Endothelial cell of umbilical vein (primary cell): Measurements from ENCODE around the gene OSBP2. TPM values are rescaled to one million over a fixed set of nuclear protein-coding genes. Genes with fewer than 3 reads are reported as not detected.

Source experiments
- BruUV-seq: library from RNA; stranded (reverse); fragments of 400-500 nt; replicated peaks from 2 replicates; lab custom pipeline; 2021; lab: Mats Ljungman, UMichigan
- CTCF ChIA-PET: fragments of 300-600, 350-600 bp; sonication (Branson Sonifier 250); formaldehyde crosslinking; loops from one replicate; lab custom pipeline; 2021; ENCODE audit warnings: antibody characterized with exemption, inconsistent platforms; lab: Charles Lee
- POLR2A ChIA-PET: fragments of 300-600, 350-600 bp; sonication (Branson Sonifier 250); formaldehyde crosslinking; loops from one replicate; lab custom pipeline; 2021; ENCODE audit warnings: antibody characterized with exemption, inconsistent platforms; lab: Charles Lee
- DNase-seq: peaks from one replicate; pipeline ENCODE4 v3.0.0-alpha.2; 2011; ENCODE audit warnings: low read depth, low spot score
- FAIRE-seq: peaks from 2 replicates; lab custom pipeline; 2011; peaks lifted over from hg19 to GRCh38; lab: Jason Lieb, UNC
- H2AFZ ChIP-seq: 2 replicates; pipeline ENCODE4 v1.6.0; 2012; ENCODE audit warnings: low read depth, low read length, control low read depth, inconsistent platforms
- H3K27ac ChIP-seq: 2 replicates; pipeline ENCODE4 v1.5.1; 2011; ENCODE audit warnings: low read depth, mild to moderate bottlenecking, control low read depth, low read length, moderate library complexity; ENCODE audit not compliant: insufficient read depth
- H3K27me3 ChIP-seq, 2 experiments: 2 replicates each; pipeline versions ENCODE4 v1.6.0 to v1.6.1; 2011; ENCODE audit warnings: low read length in 2 of 2, mixed read lengths in 1 of 2; ENCODE audit not compliant: control insufficient read depth in 2 of 2, insufficient read depth in 2 of 2
- H3K36me3 ChIP-seq, 2 experiments: 2 replicates in 1 of 2; 3 replicates in 1 of 2; pipeline ENCODE4 v1.5.1; 2011; ENCODE audit warnings: low read length in 2 of 2, mild to moderate bottlenecking in 1 of 2, moderate library complexity in 1 of 2; ENCODE audit not compliant: control insufficient read depth in 2 of 2, insufficient read depth in 2 of 2; ENCODE audit errors: extremely low read depth in 1 of 2
- H3K4me1 ChIP-seq: 3 replicates; pipeline ENCODE4 v1.5.1; 2011; ENCODE audit warnings: mild to moderate bottlenecking, low read length; ENCODE audit not compliant: control insufficient read depth, insufficient read depth; ENCODE audit errors: extremely low read depth
- H3K4me2 ChIP-seq: 2 replicates; pipeline ENCODE4 v1.6.1; 2011; ENCODE audit warnings: low read length, control low read depth, mixed read lengths; ENCODE audit not compliant: insufficient read depth
- H3K4me3 ChIP-seq, 3 experiments: fragments of 200-600 bp in 1 of 3; sonication (generic), shearing (Covaris generic) in 1 of 3; replicated peaks in 1 of 3; 2 replicates each; pipeline ENCODE4 v1.5.1; 2011 to 2016; ENCODE audit warnings: control low read depth in 3 of 3, low read length in 3 of 3, mild to moderate bottlenecking in 2 of 3, inconsistent platforms in 1 of 3, low read depth in 1 of 3, moderate library complexity in 1 of 3; ENCODE audit not compliant: insufficient read depth in 1 of 3
- H3K79me2 ChIP-seq: 2 replicates; pipeline ENCODE4 v1.6.0; 2012; ENCODE audit warnings: low read length, inconsistent platforms; ENCODE audit not compliant: control insufficient read depth, insufficient read depth
- H3K9ac ChIP-seq: replicated peaks from 2 replicates; pipeline ENCODE3; 2011; ENCODE audit warnings: low read length, control low read depth; ENCODE audit not compliant: insufficient read depth; ENCODE audit errors: extremely low read depth
- H3K9me1 ChIP-seq: replicated peaks from 3 replicates; pipeline ENCODE4 v1.6.0; 2011; ENCODE audit warnings: mild to moderate bottlenecking, low read length; ENCODE audit not compliant: control insufficient read depth, insufficient read depth; ENCODE audit errors: extremely low read depth
- H3K9me3 ChIP-seq: replicated peaks from 2 replicates; pipeline ENCODE4 v1.5.1; 2012; ENCODE audit warnings: low read length, inconsistent platforms; ENCODE audit not compliant: control insufficient read depth, insufficient read depth
- H4K20me1 ChIP-seq: replicated peaks from 2 replicates; pipeline ENCODE3; 2011; ENCODE audit warnings: mild to moderate bottlenecking, low read length; ENCODE audit not compliant: control insufficient read depth, insufficient read depth; ENCODE audit errors: extremely low read depth
- FOS ChIP-seq: IDR thresholded peaks from 2 replicates; pipeline ENCODE4 v1.6.1; 2011; ENCODE audit warnings: mild to moderate bottlenecking, low read length, moderate library complexity, borderline replicate concordance; ENCODE audit not compliant: insufficient read depth
- GATA2 ChIP-seq: IDR thresholded peaks from 2 replicates; pipeline ENCODE4 v1.7.0; 2011; ENCODE audit warnings: low read depth, mild to moderate bottlenecking, moderate library complexity, mixed read lengths, low read length; ENCODE audit not compliant: insufficient read length, insufficient read depth
- JUN ChIP-seq: IDR thresholded peaks from 2 replicates; pipeline ENCODE4 v1.6.1; 2011; ENCODE audit warnings: borderline replicate concordance, low read depth; ENCODE audit not compliant: insufficient read length, insufficient read depth
- POLR2A ChIP-seq: IDR thresholded peaks from 2 replicates; pipeline ENCODE4 v1.6.1; 2012; ENCODE audit warnings: low read depth, mild to moderate bottlenecking, control low read depth, low read length
- POLR2AphosphoS5 ChIP-seq: IDR thresholded peaks from 2 replicates; pipeline ENCODE4 v1.6.1; 2012; ENCODE audit warnings: low read depth, mild to moderate bottlenecking, control low read depth, low read length, moderate library complexity; ENCODE audit not compliant: insufficient read depth
- dilution Hi-C: fragments of 300-500 bp; cut with MboI; formaldehyde crosslinking; loops from one replicate; pipeline ENCODE4 v1.15.0; 2019; ENCODE audit warnings: low sequenced_read_pairs; ENCODE audit not compliant: extremely low pct_ligation_motif_present
- intact Hi-C: fragments of 100-400 bp; cut with micrococcal nuclease; formaldehyde crosslinking; loops from one replicate; pipeline ENCODE4 v1.10.0; 2022
- polyA plus RNA-seq, 4 experiments: library from polyadenylated mRNA; depleted of rRNA in 3 of 4; stranded (reverse) in 3 of 4; unstranded in 1 of 4; fragments of >200 nt; gene quantifications; 2 replicates each; pipeline versions ENCODE4 v1.2.1 to v1.2.3, GENCODE V29; 2011 to 2012; ENCODE audit warnings: missing spikeins in 1 of 4
- total RNA-seq: library from RNA; stranded (reverse); gene quantifications from 2 replicates; pipeline ENCODE4 v1.2.3, GENCODE V29; 2021
- TF ChIP-seq, protein P1 (sequence below): IDR thresholded peaks from 2 replicates; pipeline ENCODE4 v1.6.1; 2011; ENCODE audit not compliant: insufficient read depth, insufficient read length
- TF ChIP-seq, protein P2 (sequence below), 2 donors: IDR thresholded peaks; 1 replicate in 1 of 2; 2 replicates in 1 of 2; pipeline ENCODE4 v1.5.1; 2011; ENCODE audit warnings: low read length in 2 of 2, mild to moderate bottlenecking in 2 of 2, moderate library complexity in 2 of 2, control low read depth in 1 of 2, inconsistent platforms in 1 of 2, low read depth in 1 of 2; ENCODE audit not compliant: insufficient read depth in 1 of 2; ENCODE audit errors: extremely low read depth in 1 of 2

The OSBP2 gene
- total and polyA plus RNA-seq, 2 donors (not counting 3 experiments of a cell fraction or from before 2014, with no cell fraction given) = 4.1 to 7.5 TPM

DNA sequence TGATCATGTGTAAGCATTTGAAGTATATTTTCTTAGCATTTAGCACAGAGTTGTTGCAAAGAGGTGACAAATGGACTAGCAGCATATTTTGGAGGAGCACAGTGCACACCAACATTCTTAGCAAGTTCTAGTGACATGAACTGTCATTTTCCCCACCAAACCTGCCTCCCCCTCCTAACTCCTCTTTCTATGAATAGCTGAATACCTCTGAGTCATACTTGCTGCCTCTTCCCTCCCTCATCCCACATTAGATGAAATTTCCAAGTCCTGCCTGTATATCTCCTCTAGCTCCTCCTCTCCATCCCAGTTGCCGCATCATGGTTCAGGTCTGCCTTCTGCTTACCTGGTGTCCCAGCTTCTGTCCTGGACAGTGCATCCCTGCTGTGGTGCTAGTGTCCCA, 7.2 kb downstream of the OSBP2 start:
- intact Hi-C loops = no loop called here
- Histone ChIP-seq H4K20me1 (no peaks in the 10 kb centered on the region), H3K36me3 (no peaks in the 10 kb centered on the region), H3K4me2 (no peak overlapping the region), H3K27me3 (no peaks in the 10 kb centered on the region), H3K4me1 (no peaks in the 10 kb centered on the region), H3K4me3 (no peak overlapping the region), H3K79me2 (no peaks in the 10 kb centered on the region), H2AFZ (no peak overlapping the region), H3K27ac (no peak overlapping the region), H3K9me3 (no peaks in the 10 kb centered on the region), H3K9me1 (no peaks in the 10 kb centered on the region), H3K9ac (no peak overlapping the region)
- ChIA-PET POLR2A (no interaction called here), CTCF (interaction anchor here (0.7 to 2.4 kb wide), 2 partner anchors 53 to 112 kb away, joined by 3 to 12 read pairs; no protein-coding TSS in a partner anchor)
- no peak for DNase-seq
- dilution Hi-C loops = no loop called here
- TF ChIP-seq POLR2A (no peak), FOS (peak; percentile 39)
- BruUV-seq = no TSS peak
- no peak for FAIRE-seq

DNA sequence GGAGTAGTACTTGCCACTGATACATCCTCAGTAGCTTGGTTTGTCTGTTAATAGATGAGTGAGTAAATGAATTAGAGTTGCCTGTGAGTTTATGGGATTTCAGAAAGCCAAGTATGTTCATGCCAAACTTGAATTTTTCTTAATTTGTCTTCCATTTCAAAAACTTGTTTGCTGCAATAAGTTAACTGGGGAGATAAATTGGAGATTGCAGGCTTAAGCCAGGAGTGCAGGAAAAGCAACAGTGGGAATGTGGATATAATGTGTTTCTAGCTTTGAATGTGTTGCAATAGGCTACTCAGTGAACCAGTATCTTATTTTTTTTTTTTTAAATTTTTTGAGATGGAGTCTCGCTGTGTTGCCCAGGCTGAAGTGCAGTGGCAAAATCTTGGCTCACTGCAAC, 8.2 kb downstream of the OSBP2 start:
- FAIRE-seq = no peak
- dilution Hi-C loops (no loop called here), intact Hi-C loops (no loop called here)
- Histone ChIP-seq H2AFZ (no peak overlapping the region), H3K27me3 (no peaks in the 10 kb centered on the region), H3K79me2 (no peaks in the 10 kb centered on the region), H3K4me1 (no peaks in the 10 kb centered on the region), H3K9ac (no peak overlapping the region), H3K36me3 (no peaks in the 10 kb centered on the region), H4K20me1 (no peaks in the 10 kb centered on the region), H3K27ac (no peak overlapping the region), H3K4me2 (no peak overlapping the region), H3K9me1 (no peaks in the 10 kb centered on the region), H3K4me3 (no peak overlapping the region), H3K9me3 (no peaks in the 10 kb centered on the region)
- POLR2A ChIA-PET = interaction anchor here (0.7 kb wide), 1 partner anchor 22 kb away, joined by 3 read pairs; no protein-coding TSS in a partner anchor
- DNase-seq = no peak
- TF ChIP-seq, protein P1, sequence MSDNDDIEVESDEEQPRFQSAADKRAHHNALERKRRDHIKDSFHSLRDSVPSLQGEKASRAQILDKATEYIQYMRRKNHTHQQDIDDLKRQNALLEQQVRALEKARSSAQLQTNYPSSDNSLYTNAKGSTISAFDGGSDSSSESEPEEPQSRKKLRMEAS = no peak
- TF ChIP-seq, protein P2, sequence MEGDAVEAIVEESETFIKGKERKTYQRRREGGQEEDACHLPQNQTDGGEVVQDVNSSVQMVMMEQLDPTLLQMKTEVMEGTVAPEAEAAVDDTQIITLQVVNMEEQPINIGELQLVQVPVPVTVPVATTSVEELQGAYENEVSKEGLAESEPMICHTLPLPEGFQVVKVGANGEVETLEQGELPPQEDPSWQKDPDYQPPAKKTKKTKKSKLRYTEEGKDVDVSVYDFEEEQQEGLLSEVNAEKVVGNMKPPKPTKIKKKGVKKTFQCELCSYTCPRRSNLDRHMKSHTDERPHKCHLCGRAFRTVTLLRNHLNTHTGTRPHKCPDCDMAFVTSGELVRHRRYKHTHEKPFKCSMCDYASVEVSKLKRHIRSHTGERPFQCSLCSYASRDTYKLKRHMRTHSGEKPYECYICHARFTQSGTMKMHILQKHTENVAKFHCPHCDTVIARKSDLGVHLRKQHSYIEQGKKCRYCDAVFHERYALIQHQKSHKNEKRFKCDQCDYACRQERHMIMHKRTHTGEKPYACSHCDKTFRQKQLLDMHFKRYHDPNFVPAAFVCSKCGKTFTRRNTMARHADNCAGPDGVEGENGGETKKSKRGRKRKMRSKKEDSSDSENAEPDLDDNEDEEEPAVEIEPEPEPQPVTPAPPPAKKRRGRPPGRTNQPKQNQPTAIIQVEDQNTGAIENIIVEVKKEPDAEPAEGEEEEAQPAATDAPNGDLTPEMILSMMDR (IDR thresholded peaks at IDR 0.05; ENCODE audit: extremely low read depth in 1 of 2, insufficient read depth in 1 of 2, low read depth in 1 of 2, low read length in 2 of 2) = no peak
- TF ChIP-seq FOS (no peak), POLR2AphosphoS5 (no peak), GATA2 (no peak), JUN (no peak)
- BruUV-seq = no TSS peak
- CTCF ChIA-PET = interaction anchor here (1.1 to 2.4 kb wide), 3 partner anchors 25 to 68 kb away, joined by 3 to 12 read pairs (median 3); no protein-coding TSS in a partner anchor
